Hematopoietic multipotent progenitor cell treated with erythropoietin and hydrocortisone succinate and interleukin-3 and kit ligand, for 15 days (in vitro differentiated cells): ENCODE results near the gene HERPUD1.

Experiments used
- DNase-seq: peaks from one replicate; pipeline ENCODE4 v3.0.0-alpha.2; 2015; ENCODE audit warnings: low spot score

Gene HERPUD1

DNA sequence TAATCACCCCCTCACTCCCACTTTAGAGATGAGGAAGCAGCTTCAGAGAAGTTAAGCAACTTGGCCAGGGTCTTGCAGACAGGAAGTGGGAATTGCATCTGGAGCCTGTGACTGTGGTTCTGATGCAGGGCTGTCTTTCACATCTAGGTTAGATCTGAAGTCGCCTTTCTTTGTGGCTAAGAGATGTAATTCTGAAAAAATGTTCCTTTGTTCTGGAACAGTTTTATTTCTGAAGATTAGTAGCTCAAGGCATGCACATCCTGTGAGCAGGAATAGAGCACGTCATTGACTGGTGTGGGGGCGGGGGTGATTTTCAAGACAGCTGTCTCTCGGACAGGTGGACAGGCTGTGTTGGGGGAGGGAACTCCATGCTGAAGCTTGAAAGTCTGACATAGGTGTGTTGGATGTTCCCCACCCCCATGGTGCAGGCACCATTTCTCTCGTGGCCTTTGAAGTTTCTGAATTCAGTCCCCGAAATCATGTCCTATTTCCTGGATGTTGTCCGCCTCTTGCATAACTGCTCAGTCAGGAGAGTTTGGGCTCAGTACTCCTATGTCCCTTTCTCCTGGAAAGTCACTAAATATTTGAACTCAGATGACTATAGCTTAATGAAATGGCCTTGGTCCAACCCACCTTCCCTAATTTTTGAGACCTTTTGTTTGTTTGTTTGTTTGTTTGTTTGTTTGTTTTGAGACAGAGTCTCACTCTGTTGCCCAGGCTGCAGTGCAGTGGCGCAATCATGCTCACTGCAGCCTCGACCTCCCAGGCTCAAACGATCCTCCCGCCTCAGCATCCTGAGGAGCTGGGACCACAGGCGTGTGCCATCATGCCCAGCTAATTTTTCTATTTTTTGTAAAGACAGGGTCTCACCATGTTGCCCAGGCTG is 21.0 kb upstream of the HERPUD1 start:
- no peak for DNase-seq

DNA sequence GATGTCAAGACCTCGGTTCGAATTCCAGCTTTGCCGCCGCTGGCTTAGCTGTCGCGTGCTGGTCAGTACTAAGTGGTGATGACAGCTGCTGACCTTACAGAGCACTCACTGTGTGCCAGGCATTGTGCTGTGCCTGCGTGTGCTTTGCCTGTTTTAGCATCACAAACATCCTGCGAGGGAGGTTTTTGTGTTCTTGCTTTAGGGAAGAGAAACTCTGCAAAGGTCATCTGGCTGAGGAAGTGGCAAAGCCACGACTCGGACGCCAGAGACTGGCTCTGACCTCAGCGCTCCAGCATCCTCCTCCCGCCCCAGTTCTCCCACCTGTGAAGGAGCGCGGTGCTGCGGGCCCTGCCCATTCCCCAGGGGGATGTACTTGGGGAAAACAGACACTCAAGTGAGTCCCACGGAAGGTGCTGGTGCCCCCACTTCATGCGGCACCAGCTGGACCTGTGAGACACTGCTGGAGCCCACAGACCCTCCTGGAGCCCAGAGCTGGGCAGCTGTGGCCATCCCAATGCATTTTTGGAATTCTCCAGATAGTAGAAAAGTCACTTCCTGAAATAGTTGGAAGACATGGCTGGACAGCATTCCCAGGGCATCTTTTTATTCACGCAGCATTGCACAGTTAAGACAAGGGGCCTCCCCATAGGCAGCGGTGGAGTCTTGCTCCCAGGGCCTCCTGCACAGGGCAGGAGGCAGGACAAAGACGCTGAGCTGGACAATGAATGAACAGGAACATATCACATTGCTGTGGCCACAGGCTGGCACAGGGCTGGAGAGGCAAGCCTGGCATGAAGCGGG is 20.0 kb upstream of the HERPUD1 start:
- no peak for DNase-seq

DNA sequence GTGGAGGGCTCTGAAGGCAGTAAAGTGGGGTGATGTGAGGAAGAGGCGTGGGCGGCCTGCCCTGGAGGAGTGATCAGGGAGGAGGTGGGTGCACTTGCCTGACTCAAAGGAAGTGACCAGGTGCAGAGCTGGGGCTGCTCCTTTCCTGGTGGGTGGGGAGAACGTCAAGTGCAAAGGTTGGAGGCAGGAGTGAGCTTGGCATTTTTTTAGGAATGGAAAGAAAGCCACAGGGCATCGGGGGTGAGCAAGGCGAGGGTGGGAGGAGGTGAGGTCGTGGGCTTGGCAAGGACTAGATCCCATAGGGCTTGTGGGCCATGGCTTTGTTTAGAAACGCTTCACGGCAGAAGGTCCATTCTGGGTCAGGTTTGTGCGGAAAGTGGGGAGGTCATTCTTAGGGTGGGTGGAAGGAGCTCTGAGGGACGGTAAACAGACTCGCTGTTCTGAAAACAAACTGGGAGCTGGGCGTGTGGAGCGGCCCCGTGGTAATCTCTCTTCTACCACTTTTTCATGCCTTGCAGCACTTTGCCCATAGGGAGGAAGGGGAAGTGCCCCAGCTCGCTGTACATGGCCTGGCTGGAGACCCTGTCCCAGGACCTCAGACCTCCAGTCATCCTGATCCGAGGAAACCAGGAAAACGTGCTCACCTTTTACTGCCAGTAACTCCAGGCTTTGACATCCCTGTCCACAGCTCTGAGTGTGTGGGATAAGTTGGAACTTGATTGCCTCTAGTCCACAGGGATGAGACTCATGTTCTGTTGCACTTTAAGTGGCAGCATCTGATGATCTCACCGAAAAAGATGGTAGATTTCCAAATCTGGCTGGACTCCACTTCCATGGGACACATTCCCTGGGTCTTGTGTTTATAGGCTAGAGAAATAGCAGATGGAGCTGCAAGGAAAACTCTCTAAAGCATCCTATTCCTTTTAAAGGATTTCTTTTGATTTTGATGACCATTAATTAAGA is 18.9 kb upstream of the HERPUD1 start:
- DNase-seq = no peak

DNA sequence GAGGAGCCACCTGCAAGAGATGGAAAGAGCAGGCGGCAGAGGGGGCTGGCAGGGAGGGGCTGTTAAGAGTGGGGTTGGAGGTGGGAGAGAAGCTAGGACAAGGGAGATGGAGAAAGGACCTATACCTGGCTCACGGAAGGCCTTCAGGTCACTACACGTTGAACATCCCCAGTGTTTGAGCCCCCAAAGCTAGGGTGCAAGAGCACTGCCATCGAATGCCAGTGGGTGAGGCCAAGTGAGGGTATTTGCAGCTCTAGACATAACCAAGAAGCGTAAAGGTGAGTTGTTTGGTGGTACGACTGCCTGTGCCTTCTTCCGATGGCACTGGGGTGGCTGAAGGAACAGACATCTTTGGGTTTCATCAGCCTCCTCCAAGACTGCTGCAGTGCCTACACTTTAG is 17.0 kb upstream of the HERPUD1 start:
- DNase-seq = no peak

DNA sequence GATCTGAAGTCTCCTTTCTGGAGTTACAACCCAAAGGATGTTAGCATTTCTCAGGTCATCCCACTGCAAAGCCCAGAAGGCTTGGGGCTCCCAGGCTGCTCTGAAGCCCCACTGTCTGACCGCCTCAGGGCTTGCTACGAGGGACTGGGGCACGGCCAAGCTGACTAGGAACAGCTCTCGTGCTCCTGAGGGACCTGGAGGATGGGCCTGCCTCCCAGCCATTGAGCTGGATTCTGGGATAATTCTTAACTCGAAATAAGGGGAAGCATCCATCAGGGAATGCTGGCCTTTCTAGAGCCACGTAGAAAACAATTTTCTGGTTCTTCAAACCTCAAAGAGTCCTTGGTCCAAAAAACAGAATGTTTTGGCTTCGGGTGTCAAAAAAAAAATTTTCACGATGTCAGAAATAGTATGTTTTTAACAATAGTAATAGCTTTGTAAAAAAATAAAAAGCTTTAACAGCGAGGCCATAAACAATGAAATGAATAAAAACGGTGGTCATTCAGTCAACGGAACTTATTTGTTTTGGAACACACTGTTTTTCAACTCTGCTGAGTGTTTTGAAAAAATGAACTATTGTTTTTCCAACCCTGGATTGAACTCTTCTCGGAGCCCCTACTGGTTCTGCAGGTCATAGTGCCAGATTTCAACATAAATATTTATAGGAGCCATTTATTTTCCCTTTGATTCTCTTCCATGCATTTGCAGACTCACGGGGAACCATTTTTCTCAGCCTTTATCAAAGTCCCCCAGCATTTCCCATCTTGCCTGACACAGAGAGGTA is 16.4 kb upstream of the HERPUD1 start:
- DNase-seq = no peak

DNA sequence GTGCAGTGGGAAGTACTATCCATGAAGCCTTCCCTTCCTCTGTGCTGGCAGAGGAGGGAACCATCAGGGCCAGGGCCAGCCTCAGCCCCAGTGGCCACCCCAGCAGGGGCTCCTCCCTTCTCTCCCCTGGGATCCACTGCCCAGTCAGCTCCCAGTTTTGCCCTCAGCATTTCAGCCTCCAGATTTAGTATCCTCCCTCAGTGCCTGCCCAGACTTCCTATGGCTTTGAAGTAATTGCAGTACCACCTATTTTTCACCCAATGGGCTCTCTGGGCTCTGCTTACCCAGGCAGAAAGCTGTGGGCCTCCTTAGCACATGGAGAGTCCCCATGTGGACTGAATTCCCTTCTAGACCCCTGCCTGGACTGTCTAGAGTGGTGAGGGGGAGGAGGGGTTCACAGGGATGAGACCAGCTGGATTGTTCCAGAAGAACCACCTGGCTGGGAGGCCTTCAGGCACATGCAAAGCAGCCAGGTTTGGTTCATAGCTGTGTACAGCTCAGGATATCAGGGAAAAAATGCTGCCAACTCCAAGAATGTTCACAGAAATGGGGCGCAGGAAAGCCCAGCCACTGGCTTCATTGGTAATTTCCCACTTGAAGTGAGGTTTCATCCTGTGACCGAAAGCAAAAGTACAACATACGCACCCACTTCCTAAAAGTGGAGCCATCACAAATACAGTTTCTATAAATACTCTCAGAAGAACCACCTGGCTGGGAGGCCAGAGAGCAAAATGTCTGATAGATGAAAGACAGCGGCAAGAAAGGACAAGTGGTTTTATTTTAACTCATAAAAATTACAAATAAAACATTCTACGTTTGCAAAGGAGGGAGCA is 15.2 kb upstream of the HERPUD1 start:
- no peak for DNase-seq

DNA sequence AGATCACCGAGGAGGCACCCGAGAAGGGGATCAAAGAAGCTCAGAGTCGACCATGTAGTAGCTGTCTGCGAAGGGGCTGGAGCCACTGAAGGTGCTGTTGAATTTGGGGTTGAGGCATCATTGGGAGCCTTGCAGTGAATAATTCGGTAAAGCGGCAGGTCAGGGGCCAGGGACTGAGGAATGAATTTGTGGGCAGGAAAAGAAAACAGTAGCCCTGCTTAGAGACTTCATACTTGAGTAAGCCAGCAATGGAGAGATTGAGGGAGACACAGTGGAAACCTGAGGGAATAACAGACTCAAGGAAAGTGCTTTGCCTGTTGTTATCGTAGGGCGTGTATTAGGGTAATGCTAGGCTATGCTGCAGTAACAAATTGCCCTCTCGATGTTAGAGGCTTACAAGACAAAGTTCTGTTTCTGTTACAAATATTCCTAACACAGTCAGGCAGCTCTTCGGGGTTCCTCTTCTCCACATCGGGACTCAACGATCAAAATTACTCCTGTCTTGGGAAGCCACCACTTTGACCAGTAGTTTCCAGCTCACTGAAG is 13.4 kb upstream of the HERPUD1 start:
- DNase-seq = no peak

DNA sequence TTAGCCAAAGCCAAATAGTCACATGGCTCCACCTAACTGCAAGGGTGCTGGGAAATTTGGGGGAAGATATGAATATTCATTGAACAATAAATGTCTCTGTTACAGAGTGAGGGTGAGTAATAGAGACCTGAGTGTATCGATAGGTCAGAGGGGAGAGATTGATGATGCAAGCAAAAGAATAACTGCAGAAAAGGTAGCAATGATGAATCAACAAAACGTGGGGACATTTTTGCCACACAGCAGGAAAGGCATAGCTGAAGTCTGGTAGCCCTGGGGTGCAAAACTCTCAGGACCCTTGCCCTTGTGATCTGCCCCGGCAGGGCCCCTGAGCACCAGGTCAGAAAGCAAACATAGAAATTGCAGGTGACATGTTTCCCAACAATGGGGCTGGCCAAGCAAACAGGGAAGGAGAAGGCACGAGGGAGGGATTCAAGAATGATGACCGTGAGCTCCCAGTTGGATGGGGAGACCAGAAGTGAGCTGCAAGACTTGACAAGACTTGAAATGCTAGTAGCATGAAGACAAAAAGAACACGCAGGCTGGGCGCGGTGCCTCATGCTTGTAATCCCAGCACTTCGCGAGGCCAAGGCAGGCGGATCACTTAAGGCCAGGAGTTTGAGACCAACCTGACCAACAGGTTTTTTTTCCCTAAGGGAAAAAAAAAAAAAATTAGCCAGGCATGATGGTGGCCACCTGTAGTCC is 12.7 kb upstream of the HERPUD1 start:
- no peak for DNase-seq

DNA sequence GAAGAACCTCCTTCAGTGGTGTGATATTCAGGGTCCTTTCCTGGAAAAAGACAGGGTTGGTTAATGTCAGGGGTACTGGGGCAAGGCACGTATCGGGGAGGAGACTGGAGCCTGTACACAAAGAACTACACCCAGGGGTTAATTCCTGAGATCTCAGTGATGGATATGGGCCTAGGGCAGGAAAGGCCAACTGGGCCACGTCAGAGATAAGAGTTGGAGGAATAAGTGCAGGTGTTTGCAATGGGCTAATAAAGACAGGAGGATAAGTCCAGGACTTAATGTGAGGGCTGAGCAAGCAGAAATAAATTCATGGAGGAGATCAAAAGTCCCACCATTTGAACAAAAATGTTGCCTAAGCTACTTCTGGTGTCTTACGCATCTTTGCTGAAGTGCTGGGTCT is 10.4 kb upstream of the HERPUD1 start:
- no peak for DNase-seq

DNA sequence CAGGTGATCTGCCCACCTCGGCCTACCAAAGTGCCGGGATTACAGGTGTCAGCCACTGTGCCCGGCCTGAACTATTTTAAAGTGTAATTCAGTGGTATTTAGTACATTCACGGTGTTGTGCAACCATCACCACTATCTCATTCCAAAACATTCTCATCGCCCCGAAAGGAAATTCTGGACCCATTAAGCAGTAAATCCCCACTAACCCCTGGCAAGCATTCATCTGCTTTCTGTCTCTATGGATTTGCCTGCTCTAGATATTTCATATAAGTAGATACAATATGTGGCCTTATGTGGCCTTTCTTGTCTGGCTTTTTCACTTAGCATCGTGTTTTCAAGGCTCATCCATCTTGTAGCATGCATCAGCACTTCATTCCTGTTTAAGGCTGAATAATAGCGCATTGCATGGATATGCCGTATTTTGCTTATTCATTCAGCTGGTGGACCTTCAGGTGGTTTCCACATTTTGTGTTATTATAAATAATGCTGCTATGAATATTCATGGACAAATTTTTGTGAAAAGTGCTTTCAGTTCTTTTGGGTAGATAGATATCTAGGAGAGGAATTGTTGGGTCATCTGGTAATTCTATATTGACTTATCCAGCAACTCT is 8.4 kb upstream of the HERPUD1 start:
- no peak for DNase-seq

DNA sequence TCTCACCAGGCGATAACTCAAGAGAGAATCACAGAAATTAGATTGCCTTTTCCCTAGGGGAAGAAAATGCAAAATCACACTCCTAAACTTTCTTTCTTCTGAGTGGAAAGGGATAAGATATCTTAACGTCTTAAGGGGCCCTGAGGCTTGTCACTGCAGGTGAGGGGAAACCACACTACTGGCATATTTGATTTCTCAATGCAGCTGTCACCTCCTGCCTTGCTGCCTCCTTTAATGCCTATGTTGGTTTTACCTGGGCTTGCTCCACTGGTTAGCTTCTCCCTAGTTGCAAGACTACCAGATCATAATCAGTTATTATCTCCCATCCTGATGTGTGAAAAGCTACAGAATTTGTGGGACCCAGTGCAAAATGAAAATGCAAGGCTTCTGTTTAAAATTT is 4.5 kb upstream of the HERPUD1 start:
- DNase-seq = no peak

DNA sequence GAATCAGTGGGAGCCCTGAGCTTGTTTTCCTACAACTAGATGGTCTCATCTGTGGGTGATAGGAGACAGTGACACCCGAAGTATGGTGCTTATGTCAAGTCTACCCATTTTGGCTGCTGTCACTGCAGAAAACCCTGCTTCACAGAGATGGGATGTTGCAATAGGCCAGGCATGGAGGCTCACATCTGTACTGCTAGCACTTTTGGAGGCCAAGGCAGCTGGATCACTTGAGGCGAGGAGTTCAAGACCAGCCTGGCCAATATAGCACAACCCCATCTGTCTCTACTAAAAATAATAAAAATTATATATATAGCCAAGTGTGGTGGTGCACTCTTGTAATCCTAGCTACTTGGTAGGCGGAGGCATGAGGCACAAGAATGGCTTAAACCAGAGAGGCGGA is 2.3 kb upstream of the HERPUD1 start:
- DNase-seq = no peak

DNA sequence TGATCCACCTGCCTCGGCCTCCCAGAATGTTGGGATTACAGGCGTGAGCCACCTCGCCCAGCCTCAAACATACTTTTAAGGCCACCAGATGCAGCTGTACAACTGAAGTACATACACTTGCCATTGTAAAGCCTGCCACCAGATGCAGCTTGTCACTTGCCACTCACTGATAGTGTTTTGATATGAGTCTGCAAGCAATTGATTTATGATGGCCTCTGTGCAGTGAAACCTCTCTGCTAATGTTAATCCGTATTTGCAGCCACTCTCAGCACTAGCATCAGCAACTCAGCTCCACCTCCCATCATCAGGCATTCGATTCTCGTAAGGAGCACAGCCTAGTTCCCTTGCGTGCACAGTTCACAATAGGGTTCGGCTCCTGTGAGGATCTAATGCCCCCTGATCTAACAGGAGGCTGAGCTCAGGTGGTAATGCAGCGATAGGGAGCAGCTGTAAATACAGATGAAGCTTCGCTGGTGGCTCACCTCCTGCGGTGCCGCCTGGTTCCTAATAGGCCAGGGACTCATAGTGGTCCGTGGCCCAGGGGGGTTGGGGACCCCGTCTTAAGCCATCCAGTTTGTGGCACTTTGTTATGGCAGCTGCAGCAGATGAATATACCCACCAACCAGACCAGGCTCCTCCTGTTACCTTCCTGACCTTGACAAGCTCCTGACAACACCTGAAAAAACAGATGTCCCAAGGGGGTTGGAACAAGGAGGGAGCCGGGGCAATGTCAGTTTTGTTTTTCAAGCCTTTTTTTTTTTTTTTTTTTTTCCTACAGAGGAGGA is 1.3 kb upstream of the HERPUD1 start:
- DNase-seq = no peak

DNA sequence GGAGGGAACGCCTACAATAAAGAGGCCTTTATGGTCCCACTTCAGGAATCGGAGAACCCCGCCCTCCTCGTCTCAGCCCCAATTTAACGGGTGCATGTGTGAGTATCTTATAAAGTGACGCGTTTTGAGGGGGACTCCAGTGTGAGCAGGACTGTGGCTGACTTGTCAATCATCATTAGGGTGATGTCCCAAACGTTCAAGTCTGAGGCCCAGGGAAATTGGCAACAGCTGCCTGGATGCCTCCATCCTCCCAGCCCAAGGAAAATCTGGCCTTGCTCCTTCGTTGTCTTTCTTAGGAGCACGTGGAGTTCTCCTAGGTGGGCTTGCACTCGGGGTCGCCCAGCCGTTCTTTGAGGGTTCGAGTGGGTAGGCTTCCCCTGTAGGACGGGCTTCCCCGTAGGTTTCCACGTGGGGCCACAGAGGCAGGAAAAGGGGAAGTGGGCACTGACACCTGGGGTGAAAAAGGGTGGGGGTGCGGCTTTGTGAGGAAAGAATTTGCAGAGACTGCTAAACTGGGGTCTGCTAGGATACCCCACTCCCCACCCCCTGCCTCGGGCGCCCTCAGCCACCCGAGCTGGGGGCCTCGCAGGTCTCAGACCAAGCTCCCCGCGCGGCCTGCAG is 561 bp upstream of the HERPUD1 start:
- DNase-seq = no peak

DNA sequence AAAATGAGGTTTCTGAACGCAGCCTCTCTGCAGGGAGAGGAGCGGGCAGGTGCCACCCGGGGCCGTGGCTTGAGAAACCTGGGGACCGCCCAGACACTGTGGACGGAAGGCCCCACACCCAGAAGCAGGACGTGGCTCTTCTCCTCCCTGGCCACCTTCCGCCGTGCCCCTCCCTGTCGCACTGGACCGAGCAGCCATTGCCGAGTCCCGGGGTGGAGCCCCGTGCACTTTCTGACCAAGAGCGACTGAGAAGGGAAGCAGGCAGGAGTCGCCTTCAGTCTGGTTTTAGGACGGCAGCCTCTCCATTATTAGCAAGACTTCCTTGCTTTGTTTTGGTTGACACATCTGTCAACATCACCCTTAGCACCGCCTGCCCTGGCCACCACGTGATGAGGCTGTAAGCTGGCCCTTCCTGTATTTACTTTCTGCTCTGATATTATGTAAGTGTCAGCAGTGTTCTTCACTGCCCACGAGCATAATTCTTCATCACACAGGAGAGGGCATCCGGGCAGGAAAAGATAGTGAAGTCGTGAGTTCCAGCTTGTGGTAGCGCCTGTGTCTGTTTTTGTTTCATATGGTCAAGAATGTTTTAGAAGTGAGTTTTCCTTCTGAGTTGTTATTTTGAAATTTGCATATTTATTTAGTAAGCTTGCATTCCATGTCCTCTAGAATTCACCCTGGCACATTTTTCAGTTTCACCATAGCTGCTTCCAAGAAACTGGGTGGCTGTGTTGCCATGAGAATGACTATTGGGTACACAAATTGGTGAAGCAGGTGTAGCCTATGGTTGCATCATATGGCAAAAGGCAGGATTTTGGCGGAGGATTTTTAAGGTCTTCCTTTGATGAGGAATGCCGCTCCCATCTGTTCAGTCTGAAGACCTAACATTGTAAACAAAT is 1.0 kb downstream of the HERPUD1 start:
- DNase-seq = peak; percentile 62

DNA sequence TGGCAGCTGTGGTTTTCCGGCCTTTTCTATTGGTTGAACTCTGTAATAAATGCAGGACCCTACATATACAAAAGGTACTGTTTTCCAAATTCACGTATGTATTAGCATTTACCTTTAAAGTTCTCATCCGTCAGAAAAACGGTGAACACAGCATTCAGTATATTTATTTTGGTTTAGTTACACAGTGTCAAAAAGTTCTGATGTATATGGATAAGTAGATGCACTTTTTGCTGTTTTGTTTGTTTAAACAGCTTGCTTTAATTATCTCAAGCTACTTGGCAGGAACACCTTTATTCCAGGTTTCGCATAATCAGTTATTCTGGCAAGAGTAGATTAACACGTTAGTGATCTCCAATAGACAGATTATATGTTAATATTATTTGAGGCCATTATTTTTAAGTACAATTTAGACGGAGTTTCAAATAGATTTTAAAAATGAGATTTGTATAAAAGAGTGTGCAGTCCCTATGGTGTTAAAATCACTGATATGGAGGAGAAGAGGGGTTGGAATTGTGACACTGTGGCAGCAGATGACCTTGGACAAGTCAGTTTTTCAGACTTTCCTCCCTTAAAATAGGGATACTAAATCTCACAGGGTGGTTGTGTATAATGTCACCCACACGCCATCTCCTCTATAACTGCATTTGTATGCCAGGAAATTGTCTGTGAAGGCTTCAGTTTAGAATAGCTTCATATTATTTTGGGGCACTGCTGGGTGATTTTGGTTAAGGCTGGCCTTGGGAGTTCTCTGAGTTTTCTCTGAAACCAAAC is 2.1 kb downstream of the HERPUD1 start:
- DNase-seq = no peak
